Transverse colon (tissue), 4 donors: ENCODE data around the gene RELN.

Experiments
- EP300 ChIP-seq: sonication (generic); formaldehyde crosslinking; IDR thresholded peaks from one replicate; pipeline ENCODE4 v1.6.1; 2017; ENCODE audit warnings: antibody characterized with exemption, low read depth
- POLR2A ChIP-seq: fragments of 450-650 bp; IDR thresholded peaks from one replicate; pipeline ENCODE4 v1.6.1; 2016; ENCODE audit warnings: antibody characterized with exemption, mild to moderate bottlenecking, moderate library complexity
- POLR2AphosphoS5 ChIP-seq, 3 donors: sonication (generic); formaldehyde crosslinking; IDR thresholded peaks; one replicate each; pipeline ENCODE4 v1.6.1; 2016; ENCODE audit warnings: antibody characterized with exemption in 3 of 3
- TF ChIP-seq, protein P1 (sequence below), 5 experiments: fragments of 200-600 bp in 3 of 5; fragments of 450-650 bp in 2 of 5; sonication (generic) in 3 of 5; IDR thresholded peaks; 1 replicate in 2 of 5; 2 replicates in 3 of 5; pipeline ENCODE4 v1.5.1; 2016 to 2017; ENCODE audit warnings: antibody characterized with exemption in 5 of 5, inconsistent platforms in 3 of 5, mild to moderate bottlenecking in 2 of 5, moderate library complexity in 1 of 5

GRCh38 chr7:103539875-103540274, 449.6 kb downstream of the RELN start:
- TF ChIP-seq, protein P1, sequence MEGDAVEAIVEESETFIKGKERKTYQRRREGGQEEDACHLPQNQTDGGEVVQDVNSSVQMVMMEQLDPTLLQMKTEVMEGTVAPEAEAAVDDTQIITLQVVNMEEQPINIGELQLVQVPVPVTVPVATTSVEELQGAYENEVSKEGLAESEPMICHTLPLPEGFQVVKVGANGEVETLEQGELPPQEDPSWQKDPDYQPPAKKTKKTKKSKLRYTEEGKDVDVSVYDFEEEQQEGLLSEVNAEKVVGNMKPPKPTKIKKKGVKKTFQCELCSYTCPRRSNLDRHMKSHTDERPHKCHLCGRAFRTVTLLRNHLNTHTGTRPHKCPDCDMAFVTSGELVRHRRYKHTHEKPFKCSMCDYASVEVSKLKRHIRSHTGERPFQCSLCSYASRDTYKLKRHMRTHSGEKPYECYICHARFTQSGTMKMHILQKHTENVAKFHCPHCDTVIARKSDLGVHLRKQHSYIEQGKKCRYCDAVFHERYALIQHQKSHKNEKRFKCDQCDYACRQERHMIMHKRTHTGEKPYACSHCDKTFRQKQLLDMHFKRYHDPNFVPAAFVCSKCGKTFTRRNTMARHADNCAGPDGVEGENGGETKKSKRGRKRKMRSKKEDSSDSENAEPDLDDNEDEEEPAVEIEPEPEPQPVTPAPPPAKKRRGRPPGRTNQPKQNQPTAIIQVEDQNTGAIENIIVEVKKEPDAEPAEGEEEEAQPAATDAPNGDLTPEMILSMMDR (IDR thresholded peaks at IDR 0.05) = no peak
- TF ChIP-seq POLR2AphosphoS5 (IDR thresholded peaks at IDR 0.05) (no peak), POLR2A (no peak), EP300 (no peak)
